ENCODE results near the gene TMEM54. TPM values are rescaled to one million over a fixed set of nuclear protein-coding genes. Genes with fewer than 3 reads are reported as not detected.

The TMEM54 gene
- total and polyA plus RNA-seq, 9 of the 15 experiments (the other 6 are each of a cell fraction or from before 2014, with no cell fraction given): 1.00 to 16.2 (median 8.2) TPM

- TF ChIP-seq ESRRB (CRISPR knock-in tag; IDR thresholded peaks at IDR 0.05; ENCODE audit: borderline replicate concordance) (no peak), MNT (conservative IDR thresholded peaks at IDR 0.05) (no peak), ATF2 (CRISPR knock-in tag; IDR thresholded peaks at IDR 0.05) (no peak), POLR2H (tag; IDR thresholded peaks at IDR 0.05; ENCODE audit: low read depth) (no peak), KLF10 (CRISPR knock-in tag; IDR thresholded peaks at IDR 0.05) (no peak), NFYB (IDR thresholded peaks at IDR 0.05; ENCODE audit: extremely low read depth, insufficient read length) (no peak), ZNF146 (CRISPR knock-in tag; IDR thresholded peaks at IDR 0.05; ENCODE audit: unreplicated experiment) (no peak), ZNF696 (CRISPR knock-in tag; conservative IDR thresholded peaks at IDR 0.05) (no peak), ZNF766 (CRISPR knock-in tag; conservative IDR thresholded peaks at IDR 0.05) (no peak), ZSCAN32 (CRISPR knock-in tag; IDR thresholded peaks at IDR 0.05) (no peak)
These were observed 33.5 kb downstream of the TMEM54 start (continued) for GRCh38 chr1:32867671-32868070.

All from K562 (cell line).